ENCODE results near the gene EDARADD. TPM values are rescaled to one million over a fixed set of nuclear protein-coding genes. Genes with fewer than 3 reads are reported as not detected.
"Not testable (repeated sequence)": the region's sequence is repeated elsewhere in the genome, so short reads cannot be mapped to it uniquely, and the experiment has no call there.

EDARADD gene
- polyA plus RNA-seq, 3 donors = 0.42 to 1.6 TPM; not detected in 1

- 71 to 89% (median 88%) methylated on average over 6 of the region's 6 CpGs for WGBS, 3 donors
- H3K27ac ChIP-seq (ENCODE audit: low read depth, low read length) = no peak overlapping the region
Measured at GRCh38 chr1:236497908-236498307, 103.8 kb downstream of the EDARADD start.

GRCh38 chr1:236501093-236501492 lies 107.0 kb downstream of the EDARADD start:
- 90 to 91% (median 91%) methylated on average over 6 of the region's 6 CpGs for WGBS, 3 donors
- H3K27ac ChIP-seq (ENCODE audit: low read depth, low read length) = no peak overlapping the region

- 25 to 41% (median 29%) methylated on average over 2 of the region's 2 CpGs for WGBS, 3 donors
- H3K27ac ChIP-seq (ENCODE audit: low read depth, low read length) = no peak overlapping the region
Measured at GRCh38 chr1:236502579-236502971, 108.5 kb downstream of the EDARADD start.

GRCh38 chr1:236502972-236503639 lies 109.0 kb downstream of the EDARADD start:
- no peak overlapping the region for H3K27ac ChIP-seq (ENCODE audit: low read depth, low read length)
- 21 to 30% (median 23%) methylated on average over 15 of the region's 15 CpGs for WGBS, 3 donors

GRCh38 chr1:236504338-236504737 lies 110.3 kb downstream of the EDARADD start:
- 90 to 93% (median 92%) methylated on average over 3 of the region's 3 CpGs for WGBS, 3 donors
- H3K27ac ChIP-seq (ENCODE audit: low read depth, low read length) = not testable (repeated sequence)

GRCh38 chr1:236507022-236507700 lies 113.1 kb downstream of the EDARADD start:
- 67 to 81% (median 77%) methylated on average over 5 of the region's 5 CpGs for WGBS, 3 donors
- H3K27ac ChIP-seq (ENCODE audit: low read depth, low read length) = no peak overlapping the region

- 82 to 93% (median 86%) methylated on average over 6 of the region's 6 CpGs for whole genome bisulfite sequencing, 3 donors
- no peak overlapping the region for H3K27ac ChIP-seq (ENCODE audit: low read depth, low read length)
Measured at GRCh38 chr1:236508593-236509027, 114.5 kb downstream of the EDARADD start.

- H3K27ac ChIP-seq (ENCODE audit: low read depth, low read length) = no peak overlapping the region
- 83 to 94% (median 90%) methylated on average over 1 of the region's 1 CpG for WGBS, 3 donors
Measured at GRCh38 chr1:236509203-236509602, 115.1 kb downstream of the EDARADD start.

GRCh38 chr1:236509647-236510401 lies 115.7 kb downstream of the EDARADD start:
- 64 to 93% (median 88%) methylated on average over 8 of the region's 8 CpGs for WGBS, 3 donors
- no peak overlapping the region for H3K27ac ChIP-seq (ENCODE audit: low read depth, low read length)

GRCh38 chr1:236511735-236512418 lies 117.8 kb downstream of the EDARADD start:
- no peak overlapping the region for H3K27ac ChIP-seq (ENCODE audit: low read depth, low read length)
- 64 to 86% (median 83%) methylated on average over 11 of the region's 11 CpGs for WGBS, 3 donors

GRCh38 chr1:236514703-236515442 lies 120.8 kb downstream of the EDARADD start:
- WGBS, 3 donors = 46 to 84% (median 83%) methylated on average over 4 of the region's 4 CpGs
- no peak overlapping the region for H3K27ac ChIP-seq (ENCODE audit: low read depth, low read length)

GRCh38 chr1:236515443-236515958 lies 121.4 kb downstream of the EDARADD start:
- 34 to 60% (median 60%) methylated on average over 4 of the region's 4 CpGs for WGBS, 3 donors
- no peak overlapping the region for H3K27ac ChIP-seq (ENCODE audit: low read depth, low read length)

- 51 to 56% (median 54%) methylated on average over 8 of the region's 8 CpGs for WGBS, 3 donors
- no peak overlapping the region for H3K27ac ChIP-seq (ENCODE audit: low read depth, low read length)
Measured at GRCh38 chr1:236516929-236517704, 123.0 kb downstream of the EDARADD start.

GRCh38 chr1:236518322-236518721 lies 124.2 kb downstream of the EDARADD start:
- H3K27ac ChIP-seq (ENCODE audit: low read depth, low read length) = no peak overlapping the region
- WGBS, 3 donors = 52 to 83% (median 57%) methylated on average over 5 of the region's 5 CpGs

GRCh38 chr1:236520445-236521005 lies 126.4 kb downstream of the EDARADD start:
- H3K27ac ChIP-seq (ENCODE audit: low read depth, low read length) = no peak overlapping the region
- WGBS, 3 donors = 70 to 78% (median 76%) methylated on average over 4 of the region's 4 CpGs

GRCh38 chr1:236522937-236523703 lies 129.0 kb downstream of the EDARADD start:
- 7 to 21% (median 19%) methylated on average over 24 to 26 of the region's 26 CpGs for WGBS, 3 donors
- no peak overlapping the region for H3K27ac ChIP-seq (ENCODE audit: low read depth, low read length)

Data from adipose tissue (tissue), 3 donors.